GM21528 (cell line): ENCODE results near the gene DNAJC28.
"Not testable (repeated sequence)": the region's sequence is repeated elsewhere in the genome, so short reads cannot be mapped to it uniquely, and the experiment has no call there.

ENCODE experiments used
- ATAC-seq: cut with Tn5 transposase; IDR thresholded peaks from one replicate; pipeline ENCODE4 v1.9.1; 2021; ENCODE audit warnings: mild to moderate bottlenecking, moderate library complexity; ENCODE audit not compliant: unreplicated experiment, low FRiP score

Gene DNAJC28

GRCh38 chr21:33487996-33488395 is 3.5 kb downstream of the DNAJC28 start:
- no peak for ATAC-seq

GRCh38 chr21:33481314-33481943 is 10.1 kb downstream of the DNAJC28 start:
- ATAC-seq, result no peak

DNA sequence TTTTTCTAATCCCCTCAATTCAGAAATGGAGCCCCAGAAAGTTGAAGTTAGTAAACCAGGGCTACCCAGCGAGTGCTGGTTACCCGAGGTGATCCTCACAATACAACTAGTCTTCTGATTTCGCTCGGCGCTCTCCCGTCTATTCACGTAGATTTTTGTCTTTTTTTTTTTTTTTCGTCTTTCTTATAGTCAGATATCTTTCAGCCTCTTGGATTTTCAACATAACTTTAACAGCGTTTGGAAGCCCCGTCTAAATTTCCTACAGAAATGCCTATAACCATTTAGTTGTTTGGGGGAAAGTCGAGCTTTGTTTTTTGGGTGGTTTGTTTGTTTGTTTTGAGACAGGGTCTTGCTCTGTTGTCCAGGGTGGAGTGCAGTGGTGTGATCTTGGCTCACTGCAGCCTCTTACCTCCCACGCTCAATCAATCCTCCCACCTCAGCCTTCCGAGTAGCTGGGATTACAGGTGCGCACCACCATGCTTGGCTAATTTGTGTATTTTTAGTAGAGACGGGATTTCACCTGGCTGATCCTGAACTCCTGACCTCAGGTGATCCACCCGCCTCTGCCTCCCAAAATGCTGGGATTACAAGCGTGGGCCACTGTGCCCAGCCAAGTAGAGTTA is 10.9 kb downstream of the DNAJC28 start:
- no peak for ATAC-seq

DNA sequence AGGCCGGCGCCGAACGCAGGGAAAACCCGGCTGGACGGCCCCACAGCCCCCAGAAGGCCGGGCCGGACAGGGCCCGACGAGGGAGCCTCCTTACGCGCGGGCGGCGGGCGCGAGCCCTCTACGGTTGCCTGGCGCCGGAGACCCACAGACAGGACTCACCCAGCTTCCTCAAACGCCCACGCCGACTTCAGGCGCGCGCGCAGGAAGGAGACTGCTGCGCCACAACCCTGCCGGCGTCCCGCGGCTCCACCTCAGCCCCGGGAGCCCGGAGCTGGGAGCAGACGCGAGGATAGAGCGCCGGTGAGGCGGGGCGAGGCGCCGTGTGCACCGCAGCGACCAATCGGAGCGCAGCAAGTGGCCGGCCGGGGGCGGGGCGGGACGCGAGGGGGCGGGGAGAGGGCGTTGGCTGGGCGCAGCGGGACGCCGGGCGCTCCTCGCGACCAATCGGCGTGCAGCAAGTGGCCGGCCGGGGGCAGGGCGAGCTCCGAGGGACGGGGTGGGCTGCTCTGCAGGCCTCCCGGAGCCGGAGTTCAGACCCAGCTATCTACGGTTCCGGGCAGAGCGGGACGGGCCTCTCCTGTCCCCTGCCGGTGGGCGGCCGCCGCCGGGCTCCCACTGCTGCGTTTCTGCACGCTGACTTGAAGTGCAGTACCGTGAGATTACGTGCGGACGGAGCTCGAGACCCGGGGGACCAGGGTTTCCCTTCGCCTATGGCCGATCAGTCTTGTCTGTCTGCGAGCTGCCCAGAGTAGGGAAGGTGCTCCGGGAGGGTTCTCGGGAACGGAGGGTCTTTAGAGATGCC is 11.6 kb downstream of the DNAJC28 start, which contains the start of gene TMEM50B:
TSS of gene TMEM50B (minus strand) at position 296 of the 802 bp plus-strand sequence. CDS start 11,089 bp downstream, outside the sequence.
- peak; percentile 82 for ATAC-seq

DNA sequence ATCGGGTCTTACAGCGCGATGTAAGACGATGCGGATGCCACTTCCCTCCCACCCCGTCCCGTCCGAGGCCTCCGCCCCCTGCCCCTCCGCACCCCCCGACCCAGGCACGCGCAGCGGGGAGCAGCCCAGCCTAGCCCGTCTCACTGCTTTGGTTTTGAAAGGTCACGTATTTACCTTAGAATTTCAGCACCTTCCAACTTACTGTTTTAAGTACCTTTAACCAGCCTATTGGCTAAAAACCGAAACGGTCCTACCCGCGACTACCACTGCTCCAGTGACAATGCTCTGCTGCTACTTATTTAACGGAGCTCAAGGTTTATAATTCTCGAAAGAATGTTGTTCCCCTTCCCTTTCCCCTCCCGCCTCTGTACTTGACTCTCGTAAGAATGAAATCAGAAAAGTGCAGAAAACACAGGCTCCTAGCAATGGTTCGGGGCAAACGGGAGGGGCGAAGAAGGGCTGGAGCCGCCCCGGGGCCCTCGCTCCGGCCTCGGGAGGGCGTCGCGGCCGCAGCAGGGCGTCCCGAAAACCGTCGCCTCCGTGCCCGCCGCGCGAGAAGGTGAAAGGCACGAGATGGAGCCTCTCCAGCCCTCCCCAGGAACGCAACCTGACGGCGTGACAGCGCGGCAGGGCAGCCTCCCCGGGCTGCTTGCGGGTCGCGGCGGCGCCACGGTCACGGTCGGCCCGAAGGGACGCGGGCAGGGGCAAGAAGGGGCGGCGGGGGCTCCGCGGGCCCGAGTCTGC is 12.4 kb downstream of the DNAJC28 start:
- peak; percentile 32 for ATAC-seq

- ATAC-seq, result no peak
These were observed 13.3 kb downstream of the DNAJC28 start for GRCh38 chr21:33478182-33478581.

DNA sequence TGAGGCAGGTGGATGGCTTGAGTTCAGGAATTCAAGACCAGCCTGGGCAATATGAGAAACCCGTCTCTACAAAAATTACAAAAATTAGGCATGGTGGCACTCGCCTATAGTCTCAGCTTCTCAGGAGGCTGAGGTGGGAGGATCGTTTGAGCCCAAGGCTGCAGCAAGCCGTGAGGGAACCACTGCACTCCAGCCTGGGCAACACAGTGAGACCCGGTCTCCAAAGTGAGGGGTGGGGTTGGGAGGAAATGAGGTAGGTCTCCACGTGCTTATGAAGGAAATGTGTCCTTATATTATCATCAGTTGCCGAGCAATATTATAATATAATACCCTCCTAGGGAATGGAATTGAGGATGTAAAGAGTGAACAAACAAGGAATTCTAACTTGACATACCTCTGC is 14.4 kb downstream of the DNAJC28 start:
- no peak for ATAC-seq

DNA sequence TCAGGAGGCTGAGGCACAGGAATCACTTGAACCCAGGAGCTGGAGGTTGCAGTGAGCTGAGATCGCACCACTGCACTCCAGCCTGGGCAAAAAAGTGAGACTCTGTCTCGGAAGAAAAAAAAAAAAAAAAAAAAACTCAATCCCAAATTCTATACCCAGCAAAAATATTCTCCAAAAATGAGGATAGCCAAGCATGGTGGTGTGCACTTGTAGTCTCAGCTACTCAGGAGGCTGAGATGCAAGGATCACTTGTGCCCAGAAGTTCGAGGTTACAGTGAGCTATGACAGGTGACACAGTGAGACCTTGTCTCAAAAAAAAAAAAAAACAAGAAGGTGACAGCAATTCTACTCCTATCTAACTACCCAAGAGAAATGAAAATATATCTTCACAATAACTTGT is 18.2 kb downstream of the DNAJC28 start:
- no peak for ATAC-seq

- no peak for ATAC-seq
These were observed 20.8 kb downstream of the DNAJC28 start for GRCh38 chr21:33470701-33471100.

DNA sequence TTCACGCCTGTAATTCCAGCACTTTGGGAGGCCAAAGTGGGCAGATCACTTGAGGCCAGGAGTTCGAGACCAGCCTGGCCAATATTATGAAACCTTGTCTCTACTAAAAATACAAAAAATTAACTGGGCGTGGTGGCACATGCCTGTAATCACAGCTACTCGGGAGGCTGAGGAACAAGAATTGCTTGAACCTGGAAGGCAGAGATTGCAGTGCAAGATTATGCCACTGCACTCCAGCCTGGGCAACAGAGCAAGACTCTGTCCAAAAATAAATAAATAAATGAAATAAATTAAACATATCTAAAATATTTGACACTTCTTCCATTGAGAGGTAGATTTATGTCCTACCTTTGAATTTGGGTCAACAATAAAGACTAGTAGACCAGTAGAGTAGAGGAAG is 22.3 kb downstream of the DNAJC28 start:
- not testable (repeated sequence) for ATAC-seq

DNA sequence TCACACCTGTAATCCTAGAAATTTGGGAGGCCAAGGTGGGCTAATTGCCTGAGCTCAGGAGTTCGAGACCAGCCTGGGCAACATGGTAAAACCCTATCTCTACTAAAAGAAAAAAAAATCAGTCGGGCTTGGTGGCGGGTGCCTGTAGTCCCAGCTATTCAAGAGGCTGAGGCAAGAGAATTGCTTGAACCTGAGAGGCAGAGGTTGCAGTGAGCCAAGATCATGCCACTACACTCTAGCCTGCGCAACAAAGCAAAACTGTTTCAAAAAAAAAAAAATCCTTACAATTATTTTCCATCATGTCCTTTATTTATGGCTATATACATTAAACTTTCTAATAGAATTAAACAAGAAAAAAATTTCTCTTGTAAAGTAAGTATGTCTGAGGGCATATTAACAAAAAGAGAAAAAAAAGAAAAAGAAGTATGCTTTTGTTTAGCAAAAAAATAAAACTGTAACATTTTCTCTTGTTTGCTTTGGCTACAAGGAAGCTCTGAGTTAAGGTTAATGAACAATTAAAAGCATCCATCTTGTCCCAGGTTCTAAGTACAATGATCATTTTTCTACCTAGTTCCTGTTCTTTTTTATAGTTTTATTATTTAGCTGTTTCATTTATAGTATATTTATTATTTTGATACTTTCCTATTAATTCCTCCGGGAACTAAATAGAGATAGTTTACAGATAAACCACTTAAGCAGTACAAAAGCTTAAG is 29.8 kb downstream of the DNAJC28 start:
- ATAC-seq, result no peak

GRCh38 chr21:33458861-33459260 is 32.7 kb downstream of the DNAJC28 start:
- ATAC-seq, result no peak

DNA sequence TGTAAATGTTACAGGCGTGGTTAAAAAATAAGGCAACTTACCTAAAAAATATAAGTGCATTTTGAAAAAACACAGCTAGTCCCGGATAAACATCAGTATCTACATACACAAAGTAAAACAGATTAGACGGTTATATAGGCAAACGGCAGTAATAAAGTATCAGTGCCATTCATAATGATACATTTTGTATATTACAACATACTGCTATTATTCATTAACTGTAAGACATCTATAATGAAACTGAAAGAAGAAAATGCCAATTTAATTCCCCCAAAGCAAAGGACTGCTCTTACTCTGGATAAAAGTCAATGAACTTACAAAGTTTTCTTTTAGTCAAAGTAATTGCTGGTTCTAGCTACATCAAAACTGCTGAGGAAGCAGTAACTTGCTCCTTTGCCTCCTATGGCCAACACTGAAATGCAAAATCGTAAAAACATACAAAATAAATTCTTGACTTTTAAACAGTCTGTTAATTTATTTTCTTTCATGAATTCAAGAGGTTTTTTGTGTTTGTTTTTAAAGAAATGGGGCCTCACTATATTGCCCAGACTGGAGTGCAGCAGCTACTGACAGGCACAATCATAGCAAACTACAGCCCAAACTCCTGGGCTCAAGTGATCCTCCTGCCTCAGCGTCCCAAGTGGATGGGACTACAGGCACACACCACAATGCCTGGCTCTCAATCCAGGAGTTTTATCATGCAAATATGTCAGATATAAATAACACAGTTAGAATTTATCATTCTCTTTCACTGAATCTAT is 35.6 kb downstream of the DNAJC28 start:
- ATAC-seq, result no peak

- ATAC-seq, result no peak
These were observed 39.2 kb downstream of the DNAJC28 start for GRCh38 chr21:33452362-33452761.

DNA sequence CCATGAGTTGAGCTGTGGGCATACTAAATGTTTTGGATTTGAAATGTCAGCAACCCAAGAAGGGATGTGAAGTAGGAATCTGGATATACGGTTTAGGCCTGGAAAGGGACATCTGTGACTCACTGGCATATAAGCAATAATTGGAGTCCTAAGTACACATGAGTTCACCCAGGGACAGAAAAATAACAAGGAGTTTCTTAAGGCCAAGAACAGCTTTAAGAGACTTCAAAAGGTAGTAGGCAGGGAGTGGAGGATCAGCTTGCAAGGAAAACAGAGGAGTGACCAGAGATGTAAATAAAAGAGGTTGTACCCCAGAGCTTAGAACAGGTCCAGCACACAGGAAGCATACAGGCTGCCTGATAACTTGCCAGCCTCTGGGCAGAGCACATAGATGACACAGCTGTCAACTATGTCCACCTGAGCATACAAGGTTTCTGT is 39.9 kb downstream of the DNAJC28 start:
- no peak for ATAC-seq

DNA sequence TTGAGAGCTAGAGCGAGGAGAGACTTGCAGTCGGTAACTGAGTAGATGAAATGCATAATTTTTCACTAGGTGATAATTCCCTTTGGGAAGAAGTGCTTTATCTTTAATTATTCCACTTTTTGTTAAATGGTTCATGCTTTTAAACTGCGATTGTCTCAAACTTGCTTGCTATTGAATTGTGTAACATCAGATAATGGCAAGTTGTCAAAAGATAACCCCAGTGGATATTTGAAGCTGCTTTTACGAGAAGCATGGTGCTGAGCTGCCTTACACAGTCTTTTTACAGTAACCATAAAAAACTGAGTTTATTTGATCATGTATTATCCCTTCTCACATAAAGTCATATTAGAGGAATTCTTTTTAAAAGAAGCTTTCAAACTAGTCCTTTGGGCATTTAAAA is 41.9 kb downstream of the DNAJC28 start:
- no peak for ATAC-seq

- ATAC-seq, result not testable (repeated sequence)
These were observed 44.9 kb downstream of the DNAJC28 start for GRCh38 chr21:33446620-33447019.

DNA sequence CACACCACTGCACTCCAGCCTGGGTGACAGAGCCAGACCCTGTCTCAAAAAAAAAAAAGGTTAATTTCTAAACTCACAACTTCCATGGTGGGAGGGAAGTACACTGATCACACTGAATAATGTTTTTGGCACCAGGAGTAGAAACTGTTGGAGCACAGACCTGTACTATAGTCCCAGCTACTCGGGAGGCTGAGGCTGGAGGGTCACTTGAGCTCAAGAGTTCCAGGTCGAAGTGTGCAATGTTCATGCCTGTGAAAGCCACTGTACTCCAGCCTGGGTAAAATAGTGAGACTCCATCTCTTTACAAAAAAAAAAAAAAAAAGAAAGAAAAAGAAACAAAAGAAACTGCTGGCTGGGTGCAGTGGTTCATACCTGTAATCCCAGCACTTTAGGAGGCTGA is 47.0 kb downstream of the DNAJC28 start:
- no peak for ATAC-seq

GRCh38 chr21:33443194-33443593 is 48.3 kb downstream of the DNAJC28 start:
- no peak for ATAC-seq
